Left ventricle myocardium inferior (tissue), 1 donor: ENCODE data around the gene TCTN3. TPM values are rescaled to one million over a fixed set of nuclear protein-coding genes. Genes with fewer than 3 reads are reported as not detected.

ENCODE experiments used
- DNase-seq: peaks from one replicate; pipeline ENCODE4 v3.0.0-alpha.2; 2020
- H3K27ac ChIP-seq: fragments of 200-600 bp; replicated peaks from 2 replicates; pipeline ENCODE4 v1.8.0; 2021
- H3K27me3 ChIP-seq: fragments of 200-600 bp; 2 replicates; pipeline ENCODE4 v1.8.0; 2021; ENCODE audit warnings: low read depth
- H3K36me3 ChIP-seq: fragments of 200-600 bp; 2 replicates; pipeline ENCODE4 v1.8.0; 2021
- H3K4me1 ChIP-seq: fragments of 200-600 bp; 2 replicates; pipeline ENCODE4 v1.8.0; 2021
- H3K4me3 ChIP-seq: fragments of 200-600 bp; 2 replicates; pipeline ENCODE4 v1.8.0; 2021; ENCODE audit warnings: mild to moderate bottlenecking, moderate library complexity
- H3K9me3 ChIP-seq: fragments of 200-600 bp; replicated peaks from 2 replicates; pipeline ENCODE4 v1.8.0; 2021
- CTCF ChIP-seq: fragments of 200-600 bp; IDR thresholded peaks from 2 replicates; pipeline ENCODE4 v1.8.0; 2021; ENCODE audit warnings: antibody characterized with exemption, mild to moderate bottlenecking, borderline replicate concordance
- intact Hi-C: fragments of 100-400 bp; cut with micrococcal nuclease; formaldehyde crosslinking; loops from one replicate; pipeline ENCODE4 v1.11.0; 2022
- total RNA-seq: library from RNA; stranded (reverse); fragmentation: NEBNext Ultra II Directional; extraction: Animal tissue kit (Norgen Biotek cat#: 25700); gene quantifications from one replicate; pipeline ENCODE4 v1.2.1, GENCODE V29; 2021
- donor health status: DM: no; HTN: yes; CAD: no; lungs with severe emphysema.

TCTN3 gene
- total RNA-seq, 1 donor from 2014 or later, result 11.6 TPM

- Histone ChIP-seq H3K4me1 (no peaks in the 10 kb centered on the region), H3K27me3 (peaks cover 5% of the 10 kb centered on the region), H3K27ac (no peak overlapping the region), H3K4me3 (no peak overlapping the region), H3K9me3 (no peaks in the 10 kb centered on the region), H3K36me3 (no peaks in the 10 kb centered on the region)
- no peak for DNase-seq
- intact Hi-C loops, result no loop called here
- TF ChIP-seq CTCF, result no peak
Observed at GRCh38 chr10:95716466-95716865, 22.7 kb upstream of the TCTN3 start.

GRCh38 chr10:95711492-95711891 is 17.8 kb upstream of the TCTN3 start:
- H3K36me3 ChIP-seq, result no peaks in the 10 kb centered on the region
- H3K4me3 ChIP-seq, result no peak overlapping the region
- H3K27me3 ChIP-seq, result no peaks in the 10 kb centered on the region
- no peak for DNase-seq
- H3K27ac ChIP-seq, result no peak overlapping the region
- intact Hi-C loops, result no loop called here
- H3K4me1 ChIP-seq, result no peaks in the 10 kb centered on the region
- H3K9me3 ChIP-seq, result no peaks in the 10 kb centered on the region
- no peak for TF ChIP-seq CTCF

- Histone ChIP-seq H3K9me3 (no peaks in the 10 kb centered on the region), H3K4me1 (no peaks in the 10 kb centered on the region), H3K36me3 (no peaks in the 10 kb centered on the region), H3K27me3 (no peaks in the 10 kb centered on the region), H3K4me3 (no peak overlapping the region), H3K27ac (no peak overlapping the region)
- intact Hi-C loops, result no loop called here
- DNase-seq, result no peak
- TF ChIP-seq CTCF, result no peak
Observed at GRCh38 chr10:95706990-95707389, 13.3 kb upstream of the TCTN3 start.

- DNase-seq, result no peak
- intact Hi-C loops, result no loop called here
- H3K4me3 ChIP-seq, result no peak overlapping the region
- TF ChIP-seq CTCF, result no peak
- H3K9me3 ChIP-seq, result no peaks in the 10 kb centered on the region
- no peaks in the 10 kb centered on the region for H3K36me3 ChIP-seq
- no peaks in the 10 kb centered on the region for H3K4me1 ChIP-seq
- H3K27ac ChIP-seq, result no peak overlapping the region
- no peaks in the 10 kb centered on the region for H3K27me3 ChIP-seq
Observed at GRCh38 chr10:95706573-95706972, 12.8 kb upstream of the TCTN3 start.

DNA sequence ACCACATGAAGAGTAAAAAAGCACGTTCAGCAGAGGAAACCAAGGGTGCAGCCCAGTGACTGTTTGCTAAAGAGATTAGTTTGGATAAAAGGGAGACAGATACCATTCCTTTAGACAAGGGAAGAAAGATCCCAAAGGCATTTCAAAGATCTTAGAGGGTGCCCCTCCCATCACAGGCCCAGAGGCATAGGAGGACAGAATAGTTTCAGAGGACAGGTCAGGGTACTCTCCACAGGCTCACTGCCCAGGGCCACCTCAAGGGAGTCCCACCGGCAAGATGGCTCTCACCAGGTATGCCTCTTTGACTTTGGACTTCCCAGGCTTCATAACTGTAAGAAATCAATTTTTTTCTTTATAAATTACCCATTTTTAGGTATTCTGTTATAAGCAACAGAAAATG is 4.7 kb upstream of the TCTN3 start:
- Histone ChIP-seq H3K27me3 (no peaks in the 10 kb centered on the region), H3K4me1 (peaks cover 3% of the 10 kb centered on the region), H3K4me3 (no peak overlapping the region), H3K27ac (no peak overlapping the region), H3K9me3 (no peaks in the 10 kb centered on the region), H3K36me3 (no peaks in the 10 kb centered on the region)
- no peak for DNase-seq
- no peak for TF ChIP-seq CTCF
- intact Hi-C loops, result no loop called here

- no peak for DNase-seq
- intact Hi-C loops, result no loop called here
- Histone ChIP-seq H3K27me3 (no peaks in the 10 kb centered on the region), H3K27ac (no peak overlapping the region), H3K4me1 (peaks cover 13% of the 10 kb centered on the region), H3K9me3 (no peaks in the 10 kb centered on the region), H3K36me3 (no peaks in the 10 kb centered on the region), H3K4me3 (no peak overlapping the region)
- no peak for TF ChIP-seq CTCF
Observed at GRCh38 chr10:95697429-95697828, 3.7 kb upstream of the TCTN3 start.
